Keratinocyte (primary cell): Measurements from ENCODE around the gene RPH3AL. TPM values are rescaled to one million over a fixed set of nuclear protein-coding genes. Genes with fewer than 3 reads are reported as not detected.

ENCODE experiments used
- DNase-seq: peaks from one replicate; pipeline ENCODE4 v3.0.0-alpha.2; 2011; ENCODE audit warnings: low read depth, missing footprints, low spot score
- FAIRE-seq: peaks from 2 replicates; lab custom pipeline; 2011; peaks lifted over from hg19 to GRCh38; lab: Jason Lieb, UNC
- H2AFZ ChIP-seq: 2 replicates; pipeline ENCODE4 v1.6.0; 2012; ENCODE audit warnings: low read length, control low read depth, inconsistent platforms; ENCODE audit not compliant: control insufficient read depth
- H3K27ac ChIP-seq: 2 replicates; pipeline ENCODE4 v1.5.1; 2011; ENCODE audit warnings: low read length; ENCODE audit not compliant: control insufficient read depth, insufficient read depth
- H3K27me3 ChIP-seq: 3 replicates; pipeline ENCODE4 v1.6.0; 2011; ENCODE audit warnings: low read length; ENCODE audit not compliant: control insufficient read depth, insufficient read depth; ENCODE audit errors: extremely low read depth
- H3K36me3 ChIP-seq, 2 experiments: 2 replicates in 1 of 2; 3 replicates in 1 of 2; pipeline ENCODE4 v1.5.1; 2011; ENCODE audit warnings: low read length in 2 of 2, mild to moderate bottlenecking in 1 of 2; ENCODE audit not compliant: control insufficient read depth in 2 of 2, insufficient read depth in 2 of 2; ENCODE audit errors: extremely low read depth in 1 of 2
- H3K4me1 ChIP-seq: 3 replicates; pipeline ENCODE4 v1.5.1; 2011; ENCODE audit warnings: low read length; ENCODE audit not compliant: control insufficient read depth, insufficient read depth; ENCODE audit errors: extremely low read depth
- H3K4me2 ChIP-seq: 3 replicates; pipeline ENCODE4 v1.6.0; 2011; ENCODE audit warnings: low read depth, low read length; ENCODE audit not compliant: control insufficient read depth, insufficient read depth; ENCODE audit errors: extremely low read depth
- H3K4me3 ChIP-seq, 3 experiments: fragments of 200-600 bp in 1 of 3; sonication (generic) in 1 of 3; 2 replicates in 2 of 3; 3 replicates in 1 of 3; pipeline ENCODE4 v1.5.1; 2011 to 2016; ENCODE audit warnings: low read length in 3 of 3, mild to moderate bottlenecking in 3 of 3, control low read depth in 2 of 3, inconsistent platforms in 1 of 3, low read depth in 1 of 3, mixed read lengths in 1 of 3, mixed run types in 1 of 3, moderate library complexity in 1 of 3; ENCODE audit not compliant: control insufficient read depth in 2 of 3, insufficient read depth in 2 of 3; ENCODE audit errors: extremely low read depth in 1 of 3
- H3K79me2 ChIP-seq: 2 replicates; pipeline ENCODE4 v1.6.0; 2012; ENCODE audit warnings: low read length; ENCODE audit not compliant: control insufficient read depth, insufficient read depth
- H3K9ac ChIP-seq: 3 replicates; pipeline ENCODE4 v1.6.0; 2011; ENCODE audit warnings: low read length; ENCODE audit not compliant: control insufficient read depth, insufficient read depth; ENCODE audit errors: extremely low read depth
- H3K9me1 ChIP-seq: 3 replicates; pipeline ENCODE4 v1.6.0; 2011; ENCODE audit warnings: low read length; ENCODE audit not compliant: control insufficient read depth, insufficient read depth; ENCODE audit errors: extremely low read depth
- H3K9me3 ChIP-seq: 2 replicates; pipeline ENCODE4 v1.5.1; 2012; ENCODE audit warnings: low read depth, low read length; ENCODE audit not compliant: control insufficient read depth
- H4K20me1 ChIP-seq: 3 replicates; pipeline ENCODE4 v1.6.0; 2011; ENCODE audit warnings: low read length; ENCODE audit not compliant: control insufficient read depth, insufficient read depth; ENCODE audit errors: extremely low read depth
- CTCF ChIP-seq, 3 experiments: IDR thresholded peaks in 1 of 3; conservative IDR thresholded peaks in 1 of 3; optimal IDR thresholded peaks in 1 of 3; 2 replicates in 2 of 3; 3 replicates in 1 of 3; pipeline versions ENCODE3 to v1.5.1; 2011; ENCODE audit warnings: low read length in 3 of 3, mild to moderate bottlenecking in 3 of 3, moderate library complexity in 2 of 3, control low read depth in 1 of 3, inconsistent platforms in 1 of 3; ENCODE audit not compliant: insufficient read depth in 2 of 3; ENCODE audit errors: extremely low read depth in 1 of 3
- EZH2 ChIP-seq: IDR thresholded peaks from one replicate; pipeline ENCODE4 v1.6.1; 2012; ENCODE audit warnings: inconsistent platforms, mild to moderate bottlenecking, low read length, moderate library complexity
- dilution Hi-C: fragments of 300-500 bp; cut with MboI; formaldehyde crosslinking; loops from one replicate; pipeline ENCODE4 v1.7.0; 2020; ENCODE audit warnings: low sequenced_read_pairs; ENCODE audit not compliant: extremely low pct_ligation_motif_present
- polyA plus RNA-seq, 5 experiments: library from polyadenylated mRNA; depleted of rRNA in 3 of 5; stranded (reverse) in 3 of 5; stranded (forward) in 1 of 5; unstranded in 1 of 5; fragments of >200 nt; gene quantifications; 1 replicate in 1 of 5; 2 replicates in 3 of 5; 3 replicates in 1 of 5; pipeline versions ENCODE4 v1.2.1 to v1.2.3, GENCODE V29; 2011 to 2012; ENCODE audit warnings: missing spikeins in 2 of 5, low read depth in 1 of 5, low replicate concordance in 1 of 5

The RPH3AL gene
- polyA plus RNA-seq, 1 donor (not counting 4 experiments of a cell fraction or from before 2014, with no cell fraction given), result 0.31 TPM

- H3K4me2 ChIP-seq, result no peak overlapping the region
- DNase-seq (no peak), FAIRE-seq (no peak)
- H2AFZ ChIP-seq, result no peak overlapping the region
- H3K4me3 ChIP-seq, result no peak overlapping the region
- dilution Hi-C loops, result no loop called here
- no peaks in the 10 kb centered on the region for H4K20me1 ChIP-seq
- H3K27ac ChIP-seq, result no peak overlapping the region
- no peaks in the 10 kb centered on the region for H3K36me3 ChIP-seq
- H3K9ac ChIP-seq, result no peak overlapping the region
- TF ChIP-seq EZH2 (no peak), CTCF (optimal IDR thresholded peaks at IDR 0.05 in 1 of 3, IDR thresholded peaks at IDR 0.05 in 1 of 3, conservative IDR thresholded peaks at IDR 0.05 in 1 of 3; ENCODE audit: extremely low read depth in 1 of 3, insufficient read depth in 2 of 3, low read length in 3 of 3) (no peak)
- H3K9me1 ChIP-seq, result no peaks in the 10 kb centered on the region
- H3K4me1 ChIP-seq, result no peaks in the 10 kb centered on the region
- no peaks in the 10 kb centered on the region for H3K27me3 ChIP-seq
- no peaks in the 10 kb centered on the region for H3K79me2 ChIP-seq
- H3K9me3 ChIP-seq, result peaks cover 3% of the 10 kb centered on the region
Observed at GRCh38 chr17:248337-249235, 104.0 kb downstream of the RPH3AL start.

- H3K9me1 ChIP-seq, result no peaks in the 10 kb centered on the region
- no peaks in the 10 kb centered on the region for H3K27me3 ChIP-seq
- dilution Hi-C loops, result no loop called here
- peaks cover 3% of the 10 kb centered on the region for H3K9me3 ChIP-seq
- no peaks in the 10 kb centered on the region for H4K20me1 ChIP-seq
- H2AFZ ChIP-seq, result no peak overlapping the region
- DNase-seq, result no peak
- no peak overlapping the region for H3K4me2 ChIP-seq
- no peak overlapping the region for H3K27ac ChIP-seq
- FAIRE-seq, result no peak
- H3K4me1 ChIP-seq, result no peaks in the 10 kb centered on the region
- H3K79me2 ChIP-seq, result no peaks in the 10 kb centered on the region
- TF ChIP-seq EZH2 (no peak), CTCF (optimal IDR thresholded peaks at IDR 0.05 in 1 of 3, IDR thresholded peaks at IDR 0.05 in 1 of 3, conservative IDR thresholded peaks at IDR 0.05 in 1 of 3; ENCODE audit: extremely low read depth in 1 of 3, insufficient read depth in 2 of 3, low read length in 3 of 3) (no peak)
- no peaks in the 10 kb centered on the region for H3K36me3 ChIP-seq
- no peak overlapping the region for H3K4me3 ChIP-seq
- no peak overlapping the region for H3K9ac ChIP-seq
Observed at GRCh38 chr17:247767-248166, 104.8 kb downstream of the RPH3AL start.
